HepG2 (cell line): ENCODE data around the gene CRYZL1. TPM values are rescaled to one million over a fixed set of nuclear protein-coding genes. Genes with fewer than 3 reads are reported as not detected.

ENCODE experiments used
- ATAC-seq: fragments of 200-7000 bp; cut with Tn5 transposase; 3 replicates; pipeline ENCODE4 v1.9.1; 2020; ENCODE audit warnings: mild to moderate bottlenecking, moderate library complexity
- BruUV-seq: library from RNA; stranded (reverse); fragments of 400-500 nt; replicated peaks from 2 replicates; lab custom pipeline; 2021; lab: Mats Ljungman, UMichigan
- CTCF ChIA-PET: fragments of 300-600 bp; formaldehyde crosslinking; extraction: SDS; loops from one replicate; lab custom pipeline; 2021; ENCODE audit warnings: low total read pairs, inconsistent platforms, low intra/inter-chr PET ratio; lab: Yijun Ruan, JAX
- POLR2A ChIA-PET: fragments of 350-600 bp; sonication (Branson Sonifier 250); formaldehyde crosslinking; loops from one replicate; lab custom pipeline; 2020; ENCODE audit warnings: antibody characterized with exemption, inconsistent platforms; lab: Yijun Ruan, JAX
- DNase-seq: peaks from one replicate; pipeline ENCODE4 v3.0.0-alpha.2; 2015; ENCODE audit warnings: low spot score
- FAIRE-seq: peaks from 3 replicates; lab custom pipeline; 2011; peaks lifted over from hg19 to GRCh38; lab: Jason Lieb, UNC
- H2AFZ ChIP-seq: one replicate; pipeline ENCODE4 v1.6.1; 2011; ENCODE audit warnings: low read length, inconsistent platforms
- H3K27ac ChIP-seq: fragments of 300-600 bp; 3 replicates; pipeline ENCODE4 v1.8.0; 2011; ENCODE audit warnings: mixed run types, mild to moderate bottlenecking, mixed read lengths, low read length, inconsistent platforms; ENCODE audit not compliant: insufficient read depth; ENCODE audit errors: extremely low read length
- H3K27me3 ChIP-seq, 2 experiments: fragments of 200-600 bp in 1 of 2; 2 replicates in 1 of 2; 3 replicates in 1 of 2; pipeline versions ENCODE4 v1.6.0 to v1.8.0; 2011; ENCODE audit warnings: low read length in 2 of 2, mild to moderate bottlenecking in 2 of 2, moderate library complexity in 2 of 2, inconsistent platforms in 1 of 2; ENCODE audit not compliant: insufficient read depth in 2 of 2, control insufficient read depth in 1 of 2
- H3K36me3 ChIP-seq, 2 experiments: fragments of 200-600 bp in 1 of 2; replicated peaks in 1 of 2; 2 replicates in 1 of 2; 3 replicates in 1 of 2; pipeline versions ENCODE4 v1.5.1 to v1.8.0; 2011; ENCODE audit warnings: low read length in 2 of 2, inconsistent platforms in 1 of 2; ENCODE audit not compliant: insufficient read depth in 2 of 2, control insufficient read depth in 1 of 2
- H3K4me1 ChIP-seq: 2 replicates; pipeline ENCODE4 v1.5.1; 2012; ENCODE audit warnings: low read length, inconsistent platforms; ENCODE audit not compliant: insufficient read depth
- H3K4me2 ChIP-seq: 2 replicates; pipeline ENCODE4 v1.6.0; 2011; ENCODE audit warnings: low read depth, low read length, inconsistent platforms
- H3K4me3 ChIP-seq, 3 experiments: fragments of 200-600 bp in 1 of 3; sonication (generic), shearing (Covaris generic) in 1 of 3; replicated peaks in 1 of 3; 2 replicates each; pipeline ENCODE4 v1.5.1; 2011 to 2016; ENCODE audit warnings: low read length in 3 of 3, inconsistent platforms in 2 of 3, low read depth in 2 of 3, mild to moderate bottlenecking in 2 of 3, control low read depth in 1 of 3, mixed read lengths in 1 of 3; ENCODE audit not compliant: insufficient read depth in 1 of 3
- H3K79me2 ChIP-seq: one replicate; pipeline ENCODE4 v1.6.1; 2011; ENCODE audit warnings: low read length, inconsistent platforms; ENCODE audit not compliant: insufficient read depth
- H3K9ac ChIP-seq: 2 replicates; pipeline ENCODE4 v1.6.0; 2011; ENCODE audit warnings: mild to moderate bottlenecking, low read depth, low read length, inconsistent platforms; ENCODE audit not compliant: insufficient read depth
- H3K9me3 ChIP-seq: 2 replicates; pipeline ENCODE4 v1.5.1; 2012; ENCODE audit warnings: mild to moderate bottlenecking, low read length
- H4K20me1 ChIP-seq: 2 replicates; pipeline ENCODE4 v1.6.0; 2011; ENCODE audit warnings: inconsistent platforms, mild to moderate bottlenecking, low read length, moderate library complexity; ENCODE audit not compliant: insufficient read depth
- ATF7 ChIP-seq, 2 experiments: fragments of 450-650 bp in 1 of 2; sonication (generic) in 1 of 2; formaldehyde crosslinking in 1 of 2; IDR thresholded peaks; 2 replicates each; pipeline versions ENCODE4 v1.4.0 to v1.6.1; 2016 to 2020; ENCODE audit warnings: antibody characterized with exemption in 1 of 2, mild to moderate bottlenecking in 1 of 2, missing genetic modification reagents in 1 of 2
- CEBPB ChIP-seq: IDR thresholded peaks from 2 replicates; pipeline ENCODE4 v1.6.1; 2011; ENCODE audit warnings: low read depth, low read length, improper control_type of control experiment, borderline replicate concordance
- CEBPG ChIP-seq: IDR thresholded peaks from 2 replicates; pipeline ENCODE4 v1.6.1; 2016
- CENPX ChIP-seq: sonication (generic); formaldehyde crosslinking; IDR thresholded peaks from 2 replicates; pipeline ENCODE4 v1.9.0; 2021; ENCODE audit warnings: mild to moderate bottlenecking, missing genetic modification reagents, moderate library complexity
- HNRNPL ChIP-seq: fragments of 200-400 bp; formaldehyde crosslinking; IDR thresholded peaks from 2 replicates; pipeline ENCODE4 v1.6.1; 2017; ENCODE audit warnings: mild to moderate bottlenecking, low read depth, low read length
- HOXA3 ChIP-seq: sonication (generic); formaldehyde crosslinking; IDR thresholded peaks from 2 replicates; pipeline ENCODE4 v1.5.0; 2020; ENCODE audit warnings: missing genetic modification reagents
- IRF1 ChIP-seq: sonication (generic); formaldehyde crosslinking; IDR thresholded peaks from 2 replicates; pipeline ENCODE4 v1.4.0; 2020; ENCODE audit warnings: low read depth, mild to moderate bottlenecking, missing genetic modification reagents
- KLF6 ChIP-seq: IDR thresholded peaks from 2 replicates; pipeline ENCODE4 v1.8.0; 2016; ENCODE audit warnings: missing biosample characterization, missing genetic modification reagents
- NCOR1 ChIP-seq: fragments of 200-600 bp; sonication (generic); IDR thresholded peaks from 2 replicates; pipeline ENCODE4 v1.7.0; 2017; ENCODE audit warnings: antibody characterized with exemption, low read length, borderline replicate concordance
- PAF1 ChIP-seq: IDR thresholded peaks from 2 replicates; pipeline ENCODE4 v1.6.1; 2016; ENCODE audit warnings: missing genetic modification reagents, missing compliant biosample characterization
- PHF8 ChIP-seq: sonication (generic); formaldehyde crosslinking; IDR thresholded peaks from 2 replicates; pipeline ENCODE4 v1.5.0; 2020; ENCODE audit warnings: missing genetic modification reagents
- POLR2A ChIP-seq, 2 experiments: IDR thresholded peaks; 2 replicates each; pipeline ENCODE4 v1.6.1; 2011; ENCODE audit warnings: low read depth in 2 of 2, low read length in 2 of 2, mild to moderate bottlenecking in 1 of 2, moderate library complexity in 1 of 2; ENCODE audit not compliant: insufficient read depth in 1 of 2
- POLR2AphosphoS2 ChIP-seq: IDR thresholded peaks from 2 replicates; pipeline ENCODE4 v1.6.1; 2011; ENCODE audit warnings: low read depth, low read length, improper control_type of control experiment
- RBFOX2 ChIP-seq: fragments of 200-400 bp; formaldehyde crosslinking; IDR thresholded peaks from 2 replicates; pipeline ENCODE4 v1.6.1; 2017; ENCODE audit warnings: low read depth, mild to moderate bottlenecking, low read length
- RELA ChIP-seq: sonication (generic); formaldehyde crosslinking; IDR thresholded peaks from 2 replicates; pipeline ENCODE4 v1.4.0; 2020; ENCODE audit warnings: missing genetic modification reagents
- SP5 ChIP-seq: IDR thresholded peaks from 2 replicates; pipeline ENCODE4 v1.6.1; 2016; ENCODE audit warnings: low read depth, borderline replicate concordance
- SSRP1 ChIP-seq: IDR thresholded peaks from 2 replicates; pipeline ENCODE4 v1.6.1; 2016; ENCODE audit warnings: control low read depth
- ZBTB21 ChIP-seq: sonication (generic); formaldehyde crosslinking; IDR thresholded peaks from 2 replicates; pipeline ENCODE4 v1.4.0; 2020; ENCODE audit warnings: missing genetic modification reagents
- ZBTB38 ChIP-seq: sonication (generic); formaldehyde crosslinking; IDR thresholded peaks from 2 replicates; pipeline ENCODE4 v1.5.1; 2020; ENCODE audit warnings: mild to moderate bottlenecking, missing genetic modification reagents
- ZC3H13 ChIP-seq: sonication (generic); formaldehyde crosslinking; IDR thresholded peaks from 2 replicates; pipeline ENCODE4 v1.8.1; 2023; ENCODE audit warnings: mild to moderate bottlenecking, missing genetic modification reagents, moderate library complexity
- ZMYM3 ChIP-seq: sonication (generic); formaldehyde crosslinking; IDR thresholded peaks from 2 replicates; pipeline ENCODE4 v1.5.1; 2020; ENCODE audit warnings: mild to moderate bottlenecking, missing genetic modification reagents
- ZNF512 ChIP-seq: sonication (generic); formaldehyde crosslinking; IDR thresholded peaks from 2 replicates; pipeline ENCODE4 v1.4.0; 2020; ENCODE audit warnings: mild to moderate bottlenecking, missing genetic modification reagents
- WGBS: methylation state at CpG from one replicate; pipeline ENCODE4 v1.1.6; 2017; ENCODE audit warnings: low lambda C conversion rate; 5-methylcytosine and 5-hydroxymethylcytosine counted together
- in situ Hi-C: cut with HindIII; loops from 2 replicates; pipeline ENCODE4 v1.10.0; 2017; ENCODE audit warnings: low pct_unique_long_range_greater_than_20kb; ENCODE audit not compliant: extremely low pct_ligation_motif_present
- intact Hi-C: fragments of 100-400 bp; cut with micrococcal nuclease; formaldehyde crosslinking; loops from one replicate; pipeline ENCODE4 v1.10.0; 2022; ENCODE audit not compliant: unreplicated experiment
- polyA plus RNA-seq, 8 experiments: library from polyadenylated mRNA; depleted of rRNA in 3 of 8; stranded (reverse) in 7 of 8; unstranded in 1 of 8; fragments of >200 nt; fragmentation: Illumina TruSeq in 4 of 8; extraction: Trizol in 4 of 8; gene quantifications; 2 replicates each; pipeline versions ENCODE4 v1.2.1 to v1.2.3, GENCODE V29; 2011 to 2016; ENCODE audit warnings: low read depth in 4 of 8, missing spikeins in 1 of 8, mixed read lengths in 1 of 8; ENCODE audit not compliant: insufficient read depth in 1 of 8
- total RNA-seq, 5 experiments: library from RNA; depleted of rRNA; stranded (reverse); fragments of >200 nt; fragmentation: Illumina TruSeq; extraction: Trizol; gene quantifications; 2 replicates each; pipeline ENCODE4 v1.2.3, GENCODE V29; 2016; ENCODE audit warnings: low read depth in 1 of 5
- TF ChIP-seq, protein P1 (sequence below): IDR thresholded peaks from 2 replicates; pipeline ENCODE4 v1.6.1; 2016; ENCODE audit warnings: missing compliant biosample characterization, missing genetic modification reagents, borderline replicate concordance

CRYZL1 gene
- total and polyA plus RNA-seq, 2 of the 13 experiments (the other 11 are each of a cell fraction or from before 2014, with no cell fraction given), result 20.3 to 27.7 TPM

- H3K4me2 ChIP-seq, result no peak overlapping the region
- H4K20me1 ChIP-seq, result peaks cover 67% of the 10 kb centered on the region
- no peak overlapping the region for H3K4me3 ChIP-seq
- intact Hi-C loops (no loop called here), in situ Hi-C loops (no loop called here)
- no peak overlapping the region for H3K9ac ChIP-seq
- H3K79me2 ChIP-seq, result peaks cover 86% of the 10 kb centered on the region
- peak; percentile 24 for ATAC-seq
- H3K4me1 ChIP-seq, result peaks cover 11% of the 10 kb centered on the region; the same call in 1 of the 2 replicates
- peaks cover 36 to 90% of the 10 kb centered on the region in 2 experiments for H3K36me3 ChIP-seq
- no peaks in the 10 kb centered on the region for H3K27me3 ChIP-seq
- ChIA-PET POLR2A (interaction anchor here (1.3 to 1.4 kb wide), 3 partner anchors 36 to 73 kb away, joined by 4 to 5 read pairs (median 5); partner anchors contain the start of genes DONSON and TMEM50B), CTCF (no interaction called here)
- FAIRE-seq, result no peak
- H2AFZ ChIP-seq, result no peak overlapping the region
- over 99% methylated on average over 21 of the region's 24 CpGs for WGBS
- no TSS peak for BruUV-seq
- no peaks in the 10 kb centered on the region for H3K9me3 ChIP-seq
- no peak for DNase-seq
- no peak overlapping the region for H3K27ac ChIP-seq
- TF ChIP-seq ZNF512 (CRISPR knock-in tag) (no peak), CEBPB (peak; percentile 68; the same call in 1 of the 2 replicates), RBFOX2 (0 out of 2 replicates have a peak, but pooled peaks have one; percentile 14), PHF8 (CRISPR knock-in tag) (no peak), SSRP1 (CRISPR knock-in tag) (peak; percentile 65; the same call in 1 of the 2 replicates), PAF1 (CRISPR knock-in tag) (0 out of 2 replicates have a peak, but pooled peaks have one; percentile 29), ZBTB21 (CRISPR knock-in tag) (peak; percentile 94), ZC3H13 (0 out of 2 replicates have a peak, but pooled peaks have one; percentile 12), CEBPG (CRISPR knock-in tag) (no peak), NCOR1 (no peak), IRF1 (no peak), ATF7 (IDR thresholded peaks at IDR 0.05) (peak; percentile 98), ATF7 (CRISPR knock-in tag; IDR thresholded peaks at IDR 0.05) (no peak), CENPX (CRISPR knock-in tag) (no peak), KLF6 (no peak), ZBTB38 (CRISPR knock-in tag) (peak; percentile 68; the same call in 1 of the 2 replicates), RELA (no peak), HNRNPL (no peak), ZMYM3 (CRISPR knock-in tag) (no peak), POLR2AphosphoS2 (peak; percentile 93), HOXA3 (CRISPR knock-in tag) (peak; percentile 87; the same call in 1 of the 2 replicates), POLR2A (IDR thresholded peaks at IDR 0.05; ENCODE audit: insufficient read depth in 1 of 2, low read depth in 2 of 2, low read length in 2 of 2) (peak; percentile 33 to 61; a peak in 3 of 4 replicates), SP5 (no peak)
- TF ChIP-seq, protein P1, sequence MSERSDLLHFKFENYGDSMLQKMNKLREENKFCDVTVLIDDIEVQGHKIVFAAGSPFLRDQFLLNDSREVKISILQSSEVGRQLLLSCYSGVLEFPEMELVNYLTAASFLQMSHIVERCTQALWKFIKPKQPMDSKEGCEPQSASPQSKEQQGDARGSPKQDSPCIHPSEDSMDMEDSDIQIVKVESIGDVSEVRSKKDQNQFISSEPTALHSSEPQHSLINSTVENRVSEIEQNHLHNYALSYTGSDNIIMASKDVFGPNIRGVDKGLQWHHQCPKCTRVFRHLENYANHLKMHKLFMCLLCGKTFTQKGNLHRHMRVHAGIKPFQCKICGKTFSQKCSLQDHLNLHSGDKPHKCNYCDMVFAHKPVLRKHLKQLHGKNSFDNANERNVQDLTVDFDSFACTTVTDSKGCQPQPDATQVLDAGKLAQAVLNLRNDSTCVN (CRISPR knock-in tag), result no peak
Observed at GRCh38 chr21:33552093-33552998, 89.2 kb downstream of the CRYZL1 start.
